ENCODE data around the gene DRC7. TPM values are rescaled to one million over a fixed set of nuclear protein-coding genes. Genes with fewer than 3 reads are reported as not detected.

DRC7 gene
- total RNA-seq, 4 donors from 2014 or later = 0.33 TPM; not detected in 3

DNA sequence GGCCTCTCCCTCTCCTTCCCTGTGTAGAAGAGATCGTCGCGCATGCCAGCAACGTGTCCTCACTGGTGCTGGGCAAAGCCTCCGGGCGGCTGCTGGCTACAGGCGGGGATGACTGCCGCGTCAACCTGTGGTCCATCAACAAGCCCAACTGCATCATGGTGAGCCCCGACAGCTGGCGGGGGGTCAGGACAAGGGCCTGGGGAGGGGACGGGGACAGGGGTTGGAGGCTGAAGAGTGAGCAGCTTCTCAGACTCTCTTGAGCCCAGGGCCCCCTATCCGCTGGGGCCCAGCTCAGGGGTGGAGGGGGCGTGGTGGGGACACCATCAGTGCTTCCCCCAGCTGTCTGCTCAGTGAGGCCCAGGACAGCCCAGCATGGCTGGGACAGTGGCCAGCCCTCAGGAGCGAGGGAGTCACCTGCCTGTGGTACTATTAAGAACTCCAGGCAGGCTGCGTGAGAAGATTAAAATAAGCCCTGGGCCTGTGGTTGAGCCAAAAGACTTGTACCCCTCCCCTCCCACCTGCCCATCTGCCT, 47.1 kb downstream of the DRC7 start:
- TF ChIP-seq, protein P1, sequence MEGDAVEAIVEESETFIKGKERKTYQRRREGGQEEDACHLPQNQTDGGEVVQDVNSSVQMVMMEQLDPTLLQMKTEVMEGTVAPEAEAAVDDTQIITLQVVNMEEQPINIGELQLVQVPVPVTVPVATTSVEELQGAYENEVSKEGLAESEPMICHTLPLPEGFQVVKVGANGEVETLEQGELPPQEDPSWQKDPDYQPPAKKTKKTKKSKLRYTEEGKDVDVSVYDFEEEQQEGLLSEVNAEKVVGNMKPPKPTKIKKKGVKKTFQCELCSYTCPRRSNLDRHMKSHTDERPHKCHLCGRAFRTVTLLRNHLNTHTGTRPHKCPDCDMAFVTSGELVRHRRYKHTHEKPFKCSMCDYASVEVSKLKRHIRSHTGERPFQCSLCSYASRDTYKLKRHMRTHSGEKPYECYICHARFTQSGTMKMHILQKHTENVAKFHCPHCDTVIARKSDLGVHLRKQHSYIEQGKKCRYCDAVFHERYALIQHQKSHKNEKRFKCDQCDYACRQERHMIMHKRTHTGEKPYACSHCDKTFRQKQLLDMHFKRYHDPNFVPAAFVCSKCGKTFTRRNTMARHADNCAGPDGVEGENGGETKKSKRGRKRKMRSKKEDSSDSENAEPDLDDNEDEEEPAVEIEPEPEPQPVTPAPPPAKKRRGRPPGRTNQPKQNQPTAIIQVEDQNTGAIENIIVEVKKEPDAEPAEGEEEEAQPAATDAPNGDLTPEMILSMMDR (IDR thresholded peaks at IDR 0.05; ENCODE audit: low read depth) = no peak

DNA sequence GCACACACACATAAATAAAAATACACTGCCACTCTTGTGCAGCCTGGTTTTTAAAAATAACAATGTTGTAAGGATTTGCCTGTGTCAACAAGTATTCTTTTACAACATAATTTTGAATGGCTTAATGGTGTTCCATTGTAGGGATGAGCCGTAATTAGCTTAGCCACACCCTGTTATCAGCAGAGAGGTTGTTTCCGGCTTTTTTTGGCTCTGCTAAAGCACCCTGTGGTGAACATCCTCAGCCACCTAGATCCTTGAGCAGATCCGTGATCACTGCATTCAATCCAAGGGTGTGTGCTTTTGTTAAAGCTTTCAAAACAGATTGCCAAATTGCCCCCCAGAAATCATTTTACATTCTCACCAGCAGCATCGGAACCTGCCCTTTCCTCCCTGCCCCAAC, 47.9 kb downstream of the DRC7 start:
- TF ChIP-seq, protein P1 (IDR thresholded peaks at IDR 0.05; ENCODE audit: low read depth) = no peak

DNA sequence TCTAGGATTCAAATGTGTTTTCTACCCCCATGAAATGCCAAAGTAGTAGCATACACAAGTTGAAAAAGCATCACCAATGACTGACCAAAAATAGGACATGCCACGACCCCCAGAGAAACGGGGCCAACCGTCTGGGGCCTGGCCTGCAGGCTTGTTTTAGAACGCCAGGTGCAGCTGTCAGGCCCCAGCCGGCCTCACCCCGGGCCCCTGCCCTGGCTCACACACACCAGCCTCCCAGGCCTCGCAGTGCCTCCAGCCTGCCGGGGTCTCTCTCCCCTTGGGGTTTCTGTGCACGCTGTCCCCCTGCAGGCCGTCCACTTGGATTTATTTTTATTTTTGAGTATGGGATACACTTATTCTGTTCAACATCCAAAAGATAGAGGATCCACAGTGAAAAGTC, 48.9 kb downstream of the DRC7 start:
- TF ChIP-seq, protein P1 (IDR thresholded peaks at IDR 0.05; ENCODE audit: low read depth) = no peak

DNA sequence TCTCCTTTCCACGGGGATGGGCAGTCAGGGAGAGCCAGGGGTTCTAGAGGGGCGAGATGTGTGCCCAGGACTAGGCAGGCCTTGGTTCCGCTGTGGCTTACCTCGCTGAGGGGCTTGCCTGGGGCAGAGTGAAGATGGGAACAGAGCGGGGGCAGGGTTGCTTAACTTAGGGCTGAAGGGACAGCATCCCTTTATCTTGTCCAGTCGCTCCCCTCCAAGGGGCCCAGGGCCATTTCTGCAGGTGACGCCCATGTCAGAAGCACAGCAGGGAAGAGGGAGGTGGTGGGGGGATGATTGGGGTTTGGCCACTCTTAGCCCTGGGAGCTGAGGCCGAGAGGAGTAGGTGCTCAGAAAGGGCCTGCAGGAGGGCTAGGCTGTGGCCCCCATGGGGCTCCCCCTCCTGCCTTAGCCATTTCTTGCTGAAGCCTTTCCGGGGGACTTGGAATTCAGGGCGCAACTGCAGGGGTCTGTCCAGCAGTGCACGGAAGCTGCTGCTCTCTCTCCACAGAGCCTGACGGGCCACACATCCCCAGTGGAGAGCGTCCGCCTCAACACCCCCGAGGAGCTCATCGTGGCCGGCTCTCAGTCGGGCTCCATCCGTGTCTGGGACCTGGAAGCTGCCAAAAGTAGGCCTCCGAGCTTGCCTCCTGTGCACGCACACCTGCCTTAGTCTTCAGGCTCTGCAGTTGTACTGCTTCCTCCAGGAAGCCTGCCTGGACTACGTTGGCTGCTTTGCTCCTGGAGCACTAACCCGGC, 49.5 kb downstream of the DRC7 start:
- TF ChIP-seq, protein P1 (IDR thresholded peaks at IDR 0.05; ENCODE audit: low read depth) = no peak

DNA sequence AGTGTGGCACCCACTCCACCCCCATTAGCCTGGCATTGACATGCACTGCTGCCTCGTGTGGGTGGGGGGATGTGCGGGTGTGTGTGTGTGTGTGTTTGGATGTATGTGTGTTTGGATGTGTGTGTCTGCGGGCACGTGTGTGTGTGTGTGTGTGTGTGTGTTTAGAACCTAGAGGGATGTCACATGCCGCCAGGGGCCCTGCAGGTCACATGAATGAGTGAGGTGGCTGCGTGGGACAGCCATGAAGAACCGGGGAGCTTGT, 50.0 kb downstream of the DRC7 start:
- TF ChIP-seq, protein P1 (IDR thresholded peaks at IDR 0.05; ENCODE audit: low read depth) = no peak

DNA sequence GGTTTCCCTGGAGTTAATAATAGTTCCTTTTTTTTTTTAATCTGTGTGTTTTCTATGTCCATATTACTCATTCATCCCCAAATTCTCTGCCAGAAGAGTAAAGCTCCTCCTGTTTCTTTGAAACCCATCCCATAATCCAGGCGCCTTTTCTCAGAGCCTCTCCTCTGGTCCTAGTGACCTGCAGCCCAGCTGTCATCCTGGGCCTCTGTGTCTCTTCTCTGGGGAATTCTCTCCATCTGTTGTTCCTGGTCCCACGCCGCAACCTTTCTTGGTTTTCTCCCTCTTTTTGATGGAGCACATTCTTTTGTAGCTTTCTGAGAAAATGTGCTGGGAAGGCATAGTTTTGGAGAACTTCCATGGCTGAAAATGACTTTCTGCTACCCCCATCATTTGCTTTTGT, 51.2 kb downstream of the DRC7 start:
- TF ChIP-seq, protein P1 (IDR thresholded peaks at IDR 0.05; ENCODE audit: low read depth) = no peak

DNA sequence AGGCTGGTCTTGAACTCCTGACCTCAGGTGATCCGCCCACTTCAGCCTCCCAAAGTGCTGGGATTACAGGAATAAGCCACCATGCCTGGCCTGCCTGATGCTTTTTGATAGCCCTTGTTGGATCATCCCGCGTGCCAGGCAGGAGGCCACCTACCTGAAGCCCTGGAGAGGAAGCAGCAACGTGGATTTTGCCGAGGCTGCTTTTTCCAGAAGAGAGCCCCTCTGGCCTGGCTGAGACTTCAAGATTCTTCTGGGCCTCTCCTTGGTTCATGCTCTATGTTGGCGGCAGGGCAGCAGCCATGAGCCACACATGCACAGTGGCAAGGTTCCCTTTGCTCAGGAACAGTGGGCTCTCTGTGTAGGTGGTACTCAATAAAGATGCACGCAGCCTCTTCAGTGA, 52.5 kb downstream of the DRC7 start:
- TF ChIP-seq, protein P1 (IDR thresholded peaks at IDR 0.05; ENCODE audit: low read depth) = no peak
